MM.1S (cell line): ENCODE measurements around the gene MT3.

Experiments
- DNase-seq: peaks from one replicate; pipeline ENCODE4 v3.0.0-alpha.2; 2015
- H2AFZ ChIP-seq: fragments of 300-600 bp; sonication (generic); 2 replicates; pipeline ENCODE4 v1.6.0; 2016; ENCODE audit warnings: antibody characterized with exemption, low read length
- H3F3A ChIP-seq: fragments of 300-600 bp; sonication (generic); 2 replicates; pipeline ENCODE4 v1.6.1; 2016; ENCODE audit warnings: mild to moderate bottlenecking, antibody characterized with exemption, low read length, moderate library complexity, mixed read lengths; ENCODE audit not compliant: insufficient read depth
- H3K27ac ChIP-seq: fragments of 300-600 bp; sonication (generic); 2 replicates; pipeline ENCODE4 v1.5.1; 2016; ENCODE audit warnings: mild to moderate bottlenecking, low read length
- H3K27me3 ChIP-seq: fragments of 300-600 bp; sonication (generic); replicated peaks from 2 replicates; pipeline ENCODE4 v1.6.0; 2016; ENCODE audit warnings: low read length; ENCODE audit not compliant: insufficient read depth
- H3K36me3 ChIP-seq: fragments of 300-600 bp; sonication (generic); replicated peaks from 2 replicates; pipeline ENCODE4 v1.6.1; 2016; ENCODE audit warnings: mild to moderate bottlenecking, low read length, mixed read lengths; ENCODE audit not compliant: insufficient read depth
- H3K4me1 ChIP-seq: fragments of 300-600 bp; sonication (generic); 2 replicates; pipeline ENCODE4 v1.6.1; 2016; ENCODE audit warnings: low read length, mixed read lengths
- H3K4me2 ChIP-seq: fragments of 300-600 bp; sonication (generic); 2 replicates; pipeline ENCODE4 v1.6.0; 2016; ENCODE audit warnings: low read depth, low read length
- H3K4me3 ChIP-seq: fragments of 300-600 bp; sonication (generic); 2 replicates; pipeline ENCODE4 v1.5.1; 2016; ENCODE audit warnings: low read length, mixed read lengths
- H3K79me2 ChIP-seq: fragments of 300-600 bp; sonication (generic); 2 replicates; pipeline ENCODE4 v1.6.1; 2016; ENCODE audit warnings: mixed run types, low read length, mixed read lengths
- H3K9ac ChIP-seq: fragments of 300-600 bp; sonication (generic); 2 replicates; pipeline ENCODE4 v1.6.1; 2016; ENCODE audit warnings: low read length, mixed read lengths
- H3K9me2 ChIP-seq: fragments of 300-600 bp; sonication (generic); replicated peaks from 2 replicates; pipeline ENCODE4 v1.6.1; 2016; ENCODE audit warnings: mild to moderate bottlenecking, low read length, mixed read lengths; ENCODE audit not compliant: insufficient read depth
- H3K9me3 ChIP-seq: fragments of 300-600 bp; sonication (generic); replicated peaks from 2 replicates; pipeline ENCODE4 v1.6.1; 2016; ENCODE audit warnings: mild to moderate bottlenecking, low read length, mixed read lengths; ENCODE audit not compliant: insufficient read depth
- H4K20me1 ChIP-seq: fragments of 300-600 bp; sonication (generic); 2 replicates; pipeline ENCODE4 v1.6.1; 2016; ENCODE audit warnings: mild to moderate bottlenecking, low read length, moderate library complexity, mixed read lengths; ENCODE audit not compliant: insufficient read depth
- CTCF ChIP-seq: fragments of 300-600 bp; sonication (generic); IDR thresholded peaks from 2 replicates; pipeline ENCODE4 v1.5.1; 2016; ENCODE audit warnings: antibody characterized with exemption, low read length, mixed read lengths
- EZH2 ChIP-seq: fragments of 300-600 bp; sonication (generic); optimal IDR thresholded peaks from 2 replicates; pipeline ENCODE3; 2017; ENCODE audit warnings: low read depth, mild to moderate bottlenecking, antibody characterized with exemption, low read length, mixed read lengths
- EZH2phosphoT487 ChIP-seq: fragments of 300-600 bp; sonication (generic); IDR thresholded peaks from 2 replicates; pipeline ENCODE4 v1.6.1; 2018; ENCODE audit warnings: antibody characterized with exemption, low read length

MT3 gene

GRCh38 chr16:56639045-56639444, 49.7 kb downstream of the MT3 start:
- H3K27me3 ChIP-seq, result peaks cover 72% of the 10 kb centered on the region
- no peak overlapping the region for H3K4me2 ChIP-seq

GRCh38 chr16:56640076-56640475, 50.7 kb downstream of the MT3 start:
- Histone ChIP-seq H3K36me3 (no peaks in the 10 kb centered on the region), H4K20me1 (no peaks in the 10 kb centered on the region), H2AFZ (no peak overlapping the region), H3F3A (no peaks in the 10 kb centered on the region), H3K4me3 (no peak overlapping the region), H3K79me2 (no peaks in the 10 kb centered on the region), H3K4me2 (no peak overlapping the region), H3K9me2 (no peaks in the 10 kb centered on the region), H3K9me3 (no peaks in the 10 kb centered on the region), H3K9ac (no peak overlapping the region), H3K4me1 (no peaks in the 10 kb centered on the region), H3K27me3 (peaks cover 72% of the 10 kb centered on the region), H3K27ac (no peak overlapping the region)
- no peak for TF ChIP-seq EZH2phosphoT487
- no peak for DNase-seq

More at GRCh38 chr16:56639045-56639444, 49.7 kb downstream of the MT3 start:
- Histone ChIP-seq H3K9ac (no peak overlapping the region), H3K9me2 (no peaks in the 10 kb centered on the region), H3K79me2 (no peaks in the 10 kb centered on the region), H4K20me1 (no peaks in the 10 kb centered on the region), H3K9me3 (no peaks in the 10 kb centered on the region), H3K36me3 (no peaks in the 10 kb centered on the region), H3K4me3 (no peak overlapping the region), H3K4me1 (no peaks in the 10 kb centered on the region), H3K27ac (no peak overlapping the region), H3F3A (no peaks in the 10 kb centered on the region), H2AFZ (no peak overlapping the region)
- DNase-seq, result no peak
- TF ChIP-seq EZH2, result no peak
- no peak for TF ChIP-seq EZH2phosphoT487
- TF ChIP-seq CTCF, result no peak
